Immature natural killer cell (primary cell): ENCODE results near the gene EPYC. TPM values are rescaled to one million over a fixed set of nuclear protein-coding genes. Genes with fewer than 3 reads are reported as not detected.

ENCODE experiments used
- DNase-seq, 3 donors: peaks; one replicate each; pipeline ENCODE4 v3.0.0; 2022; ENCODE audit warnings: mixed read lengths in 1 of 3
- H3K27ac Mint-ChIP-seq, 6 donors: one replicate each; pipeline ENCODE4 v1.8.0; 2020; ENCODE audit warnings: mixed read lengths in 6 of 6, mild to moderate bottlenecking in 5 of 6, inconsistent platforms in 4 of 6, moderate library complexity in 3 of 6
- H3K27me3 Mint-ChIP-seq, 3 donors: one replicate each; pipeline ENCODE4 v1.8.0; 2020 to 2021; ENCODE audit warnings: low read depth in 3 of 3, mild to moderate bottlenecking in 3 of 3, mixed read lengths in 3 of 3, moderate library complexity in 3 of 3, inconsistent platforms in 1 of 3
- H3K36me3 Mint-ChIP-seq, 3 donors: one replicate each; pipeline ENCODE4 v1.8.0; 2020; ENCODE audit warnings: mixed read lengths in 3 of 3, inconsistent platforms in 2 of 3, mild to moderate bottlenecking in 2 of 3
- H3K4me1 Mint-ChIP-seq, 2 donors: one replicate each; pipeline ENCODE4 v1.8.0; 2020; ENCODE audit warnings: inconsistent platforms in 2 of 2, mild to moderate bottlenecking in 2 of 2, mixed read lengths in 2 of 2, moderate library complexity in 1 of 2
- H3K4me3 Mint-ChIP-seq, 5 donors: one replicate each; pipeline ENCODE4 v1.8.0; 2020; ENCODE audit warnings: mild to moderate bottlenecking in 5 of 5, mixed read lengths in 5 of 5, inconsistent platforms in 3 of 5, moderate library complexity in 3 of 5
- H3K9me3 Mint-ChIP-seq, 6 donors: one replicate each; pipeline ENCODE4 v1.8.0; 2020; ENCODE audit warnings: mild to moderate bottlenecking in 6 of 6, mixed read lengths in 6 of 6, inconsistent platforms in 4 of 6, moderate library complexity in 3 of 6
- polyA plus RNA-seq, 3 donors: library from polyadenylated mRNA; unstranded; fragments of 300-500 nt; fragmentation: Illumina TruSeq; gene quantifications; one replicate each; pipeline ENCODE4 v1.2.3, GENCODE V29; 2021

EPYC gene
- polyA plus RNA-seq, result not detected

- Mint-ChIP-seq H3K27me3 (peaks cover 0 to 6% (median 0%) of the 10 kb centered on the region in 3 donors), H3K4me1 (peaks cover 8 to 16% of the 10 kb centered on the region in 2 donors), H3K27ac (no peak within 1 kb of the TSS), H3K9me3 (peaks cover 0 to 5% (median 0%) of the 10 kb centered on the region in 6 donors), H3K36me3 (no peaks in the 10 kb centered on the region), H3K4me3 (no peak within 1 kb of the TSS)
- no peak for DNase-seq
Measured at GRCh38 chr12:91004872-91005271, at the start of gene EPYC. Gene EPYC (minus strand): TSS chr12:91004972. CDS start chr12:91002565, 2,407 bp downstream.

GRCh38 chr12:91053951-91054715, 49.4 kb upstream of the EPYC start:
- Mint-ChIP-seq H3K4me1 (no peaks in the 10 kb centered on the region), H3K36me3 (no peaks in the 10 kb centered on the region), H3K4me3 (no peak overlapping the region), H3K9me3 (peaks cover 0 to 1% (median 0%) of the 10 kb centered on the region in 6 donors), H3K27ac (no peak overlapping the region), H3K27me3 (peaks cover 0 to 1% (median 0%) of the 10 kb centered on the region in 3 donors)
- DNase-seq, result no peak

- H3K27ac Mint-ChIP-seq, result no peak overlapping the region
- H3K36me3 Mint-ChIP-seq, result no peaks in the 10 kb centered on the region
- DNase-seq, result no peak
- H3K9me3 Mint-ChIP-seq, result peaks cover 0 to 5% (median 0%) of the 10 kb centered on the region in 6 donors
- no peak overlapping the region for H3K4me3 Mint-ChIP-seq
- H3K27me3 Mint-ChIP-seq, result peaks cover 0 to 1% (median 0%) of the 10 kb centered on the region in 3 donors
- H3K4me1 Mint-ChIP-seq, result no peaks in the 10 kb centered on the region
Measured at GRCh38 chr12:91052026-91052425, 47.3 kb upstream of the EPYC start.

GRCh38 chr12:91044586-91044985, 39.8 kb upstream of the EPYC start:
- H3K27me3 Mint-ChIP-seq, result peaks cover 0 to 1% (median 0%) of the 10 kb centered on the region in 3 donors
- DNase-seq, result no peak
- H3K4me1 Mint-ChIP-seq, result no peaks in the 10 kb centered on the region

GRCh38 chr12:91043408-91043807, 38.6 kb upstream of the EPYC start:
- no peak overlapping the region for H3K4me3 Mint-ChIP-seq
- H3K4me1 Mint-ChIP-seq, result no peaks in the 10 kb centered on the region
- DNase-seq, result no peak
- H3K36me3 Mint-ChIP-seq, result no peaks in the 10 kb centered on the region
- peaks cover 0 to 1% (median 0%) of the 10 kb centered on the region in 3 donors for H3K27me3 Mint-ChIP-seq
- peaks cover 0 to 7% (median 0%) of the 10 kb centered on the region in 6 donors for H3K9me3 Mint-ChIP-seq
- no peak overlapping the region for H3K27ac Mint-ChIP-seq

More at GRCh38 chr12:91044586-91044985, 39.8 kb upstream of the EPYC start:
- no peak overlapping the region for H3K27ac Mint-ChIP-seq
- peaks cover 0 to 9% (median 0%) of the 10 kb centered on the region in 6 donors for H3K9me3 Mint-ChIP-seq
- H3K4me3 Mint-ChIP-seq, result no peak overlapping the region
- no peaks in the 10 kb centered on the region for H3K36me3 Mint-ChIP-seq

- no peak overlapping the region for H3K4me3 Mint-ChIP-seq
- no peak overlapping the region for H3K27ac Mint-ChIP-seq
- H3K9me3 Mint-ChIP-seq, result peaks cover 0 to 2% (median 0%) of the 10 kb centered on the region in 6 donors
- no peak for DNase-seq
- no peaks in the 10 kb centered on the region for H3K4me1 Mint-ChIP-seq
- peaks cover 0 to 2% (median 1%) of the 10 kb centered on the region in 3 donors for H3K27me3 Mint-ChIP-seq
- no peaks in the 10 kb centered on the region for H3K36me3 Mint-ChIP-seq
Measured at GRCh38 chr12:91040096-91040755, 35.5 kb upstream of the EPYC start.

GRCh38 chr12:91037276-91037675, 32.5 kb upstream of the EPYC start:
- Mint-ChIP-seq H3K27ac (no peak overlapping the region), H3K4me1 (no peaks in the 10 kb centered on the region), H3K27me3 (peaks cover 0 to 2% (median 0%) of the 10 kb centered on the region in 3 donors), H3K9me3 (peaks cover 0 to 3% (median 0%) of the 10 kb centered on the region in 6 donors), H3K4me3 (no peak overlapping the region), H3K36me3 (no peaks in the 10 kb centered on the region)
- DNase-seq, result no peak

GRCh38 chr12:91033251-91033650, 28.5 kb upstream of the EPYC start:
- no peak for DNase-seq
- Mint-ChIP-seq H3K36me3 (no peaks in the 10 kb centered on the region), H3K27ac (no peak overlapping the region), H3K4me3 (no peak overlapping the region), H3K9me3 (peaks cover 0 to 3% (median 0%) of the 10 kb centered on the region in 6 donors), H3K4me1 (no peaks in the 10 kb centered on the region), H3K27me3 (peaks cover 0 to 2% (median 0%) of the 10 kb centered on the region in 3 donors)

- DNase-seq, result no peak
- Mint-ChIP-seq H3K4me1 (peaks cover 0 to 8% of the 10 kb centered on the region in 2 donors), H3K36me3 (no peaks in the 10 kb centered on the region), H3K27me3 (no peaks in the 10 kb centered on the region), H3K4me3 (no peak overlapping the region), H3K27ac (no peak overlapping the region), H3K9me3 (peaks cover 0 to 3% (median 2%) of the 10 kb centered on the region in 6 donors)
Measured at GRCh38 chr12:91023326-91024004, 18.7 kb upstream of the EPYC start.

GRCh38 chr12:91021076-91021475, 16.3 kb upstream of the EPYC start:
- DNase-seq, result no peak
- Mint-ChIP-seq H3K4me3 (no peak overlapping the region), H3K4me1 (peaks cover 0 to 8% of the 10 kb centered on the region in 2 donors), H3K36me3 (no peaks in the 10 kb centered on the region), H3K27me3 (no peaks in the 10 kb centered on the region), H3K27ac (no peak overlapping the region), H3K9me3 (peaks cover 0 to 3% (median under 1%) of the 10 kb centered on the region in 6 donors)

GRCh38 chr12:91019455-91019854, 14.7 kb upstream of the EPYC start:
- Mint-ChIP-seq H3K36me3 (no peaks in the 10 kb centered on the region), H3K9me3 (peaks cover 2 to 10% (median 4%) of the 10 kb centered on the region in 6 donors), H3K27ac (no peak overlapping the region), H3K4me3 (no peak overlapping the region), H3K4me1 (peaks cover 0 to 8% of the 10 kb centered on the region in 2 donors), H3K27me3 (no peaks in the 10 kb centered on the region)
- DNase-seq, result no peak

- peaks cover 0 to 2% (median 0%) of the 10 kb centered on the region in 3 donors for H3K27me3 Mint-ChIP-seq
- H3K27ac Mint-ChIP-seq, result no peak overlapping the region
- no peak for DNase-seq
- no peaks in the 10 kb centered on the region for H3K36me3 Mint-ChIP-seq
- H3K9me3 Mint-ChIP-seq, result peaks cover 2 to 8% (median 4%) of the 10 kb centered on the region in 6 donors
- no peak overlapping the region for H3K4me3 Mint-ChIP-seq
- no peaks in the 10 kb centered on the region for H3K4me1 Mint-ChIP-seq
Measured at GRCh38 chr12:91017511-91018263, 12.9 kb upstream of the EPYC start.

GRCh38 chr12:91017043-91017442, 12.3 kb upstream of the EPYC start:
- H3K27me3 Mint-ChIP-seq, result peaks cover 0 to 2% (median 0%) of the 10 kb centered on the region in 3 donors
- no peak overlapping the region for H3K4me3 Mint-ChIP-seq
- no peak for DNase-seq
- H3K9me3 Mint-ChIP-seq, result peaks cover 2 to 8% (median 4%) of the 10 kb centered on the region in 6 donors
- no peak overlapping the region for H3K27ac Mint-ChIP-seq
- H3K4me1 Mint-ChIP-seq, result no peaks in the 10 kb centered on the region
- H3K36me3 Mint-ChIP-seq, result no peaks in the 10 kb centered on the region
